ENCODE results near the gene TAF4B. TPM values are rescaled to one million over a fixed set of nuclear protein-coding genes. Genes with fewer than 3 reads are reported as not detected.

Gene TAF4B
- total and polyA plus RNA-seq, 7 experiments from 2014 or later, result 7.3 to 15.7 (median 12.6) TPM

DNA sequence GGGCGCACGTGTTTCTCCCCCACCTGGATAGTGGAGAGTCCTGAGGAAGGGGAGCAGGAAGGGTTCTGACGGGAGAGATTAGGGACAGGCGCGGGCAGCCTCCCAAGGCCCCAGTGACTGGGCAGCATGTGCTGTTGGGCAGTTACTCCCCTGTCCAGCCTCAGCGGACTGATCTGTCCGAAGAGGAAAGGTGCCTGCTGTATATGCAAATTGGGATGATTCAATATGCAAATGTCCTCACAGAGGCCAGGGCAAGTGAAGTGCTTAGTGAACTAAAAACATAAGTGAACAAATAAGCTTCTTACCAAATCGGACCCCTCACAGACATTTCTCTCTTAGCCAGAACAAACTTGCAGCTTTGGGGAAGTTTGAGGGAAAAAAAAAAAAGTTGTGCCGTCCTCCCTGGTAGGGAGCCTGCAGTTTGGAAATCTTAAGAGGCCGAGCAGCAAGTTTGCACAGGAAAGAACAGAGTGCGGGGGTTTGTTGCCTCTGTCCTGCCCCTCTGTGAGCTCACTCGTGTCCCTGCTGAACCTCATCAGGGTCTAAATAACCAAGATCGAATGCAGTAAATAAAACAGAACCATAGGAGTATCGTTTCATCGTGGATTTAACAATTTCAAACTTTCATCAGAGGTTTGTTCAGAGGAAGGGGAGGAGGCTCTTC, 180.7 kb downstream of the TAF4B start:
- ATAC-seq, result no peak
- H3K9me3 Mint-ChIP-seq, result no peaks in the 10 kb centered on the region
- intact Hi-C loops (cut with micrococcal nuclease), result no loop called here

DNA sequence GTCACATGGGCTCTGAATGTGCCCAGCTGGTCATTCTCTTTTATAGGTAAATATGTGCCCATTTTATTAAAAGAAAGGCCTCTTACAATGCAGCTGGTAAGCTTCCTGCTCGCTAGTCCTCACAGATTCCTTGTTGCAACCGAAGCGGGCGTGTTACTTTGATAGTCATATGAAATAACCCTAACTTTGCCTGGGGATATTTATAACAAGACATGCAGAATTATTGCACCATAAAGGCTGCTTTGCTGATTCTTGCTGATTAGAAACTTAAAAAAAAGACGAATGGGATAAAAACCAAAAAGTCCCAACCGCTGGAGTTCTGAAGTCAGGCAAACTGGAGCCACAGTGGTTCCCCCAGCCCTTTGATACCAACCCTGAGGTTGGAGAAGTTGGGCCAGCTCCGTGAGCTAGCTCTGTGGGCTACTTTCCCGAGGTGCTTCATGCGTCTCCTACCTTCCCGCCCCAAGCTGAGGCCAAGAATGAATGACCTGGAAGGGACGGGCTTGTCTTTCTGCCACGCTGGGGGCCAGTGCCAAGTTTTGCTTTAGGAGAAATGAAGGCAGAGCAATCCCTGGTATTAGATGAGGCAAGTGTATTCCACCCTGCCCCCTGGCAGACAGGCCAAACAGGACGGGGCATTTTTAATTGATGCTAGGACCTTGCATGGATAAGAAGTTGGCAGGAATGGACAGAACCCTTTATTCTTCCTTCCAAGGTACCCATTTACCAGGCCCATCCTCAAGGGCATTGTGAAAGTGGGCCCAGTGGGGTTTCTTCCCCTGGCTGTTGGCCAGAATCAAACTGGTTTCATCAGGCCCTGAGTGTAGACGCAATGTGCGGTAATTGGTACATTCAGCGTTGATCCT, 181.7 kb downstream of the TAF4B start:
- DNase-seq, result no peak
- ChIA-PET POLR2A (no interaction called here), CTCF (no interaction called here)
- intact Hi-C loops (cut with micrococcal nuclease), result no loop called here
- H3K36me3 ChIP-seq (ENCODE audit: control insufficient read depth in 2 of 3, insufficient read depth in 3 of 3, low read length in 3 of 3), result no peaks in the 10 kb centered on the region
- ATAC-seq, result no peak
- H3K27me3 ChIP-seq (ENCODE audit: control insufficient read depth in 2 of 2, insufficient read depth in 2 of 2, low read length in 2 of 2), result no peaks in the 10 kb centered on the region
- Mint-ChIP-seq H3K27me3 (no peaks in the 10 kb centered on the region), H3K4me1 (peaks cover 0 to 2% (median 0%) of the 10 kb centered on the region in 7 donors), H3K9me3 (no peaks in the 10 kb centered on the region), H3K36me3 (no peaks in the 10 kb centered on the region), H3K4me3 (no peak overlapping the region), H3K27ac (no peak overlapping the region)
- no peak overlapping the region for H3K27ac ChIP-seq (ENCODE audit: low read depth, low read length)
- no peaks in the 10 kb centered on the region for H3K9me3 ChIP-seq (ENCODE audit: control insufficient read depth in 2 of 3, low read length in 3 of 3)
- H3K4me1 ChIP-seq (ENCODE audit: control insufficient read depth in 2 of 2, insufficient read depth in 2 of 2, low read length in 2 of 2), result no peaks in the 10 kb centered on the region
- H3K4me3 ChIP-seq (ENCODE audit: low read length), result no peak overlapping the region

More for the DNA sequence above, 180.7 kb downstream of the TAF4B start:
- Mint-ChIP-seq H3K4me1 (peaks cover 0 to 2% (median 0%) of the 10 kb centered on the region in 7 donors), H3K4me3 (no peak overlapping the region), H3K27ac (no peak overlapping the region), H3K36me3 (peaks cover 0 to 4% (median 0%) of the 10 kb centered on the region in 5 donors), H3K27me3 (no peaks in the 10 kb centered on the region)
- H3K27me3 ChIP-seq (ENCODE audit: control insufficient read depth in 2 of 2, insufficient read depth in 2 of 2, low read length in 2 of 2), result no peaks in the 10 kb centered on the region
- no peaks in the 10 kb centered on the region for H3K4me1 ChIP-seq (ENCODE audit: control insufficient read depth in 2 of 2, insufficient read depth in 2 of 2, low read length in 2 of 2)
- ChIA-PET POLR2A (no interaction called here), CTCF (no interaction called here)
- no peaks in the 10 kb centered on the region for H3K36me3 ChIP-seq (ENCODE audit: control insufficient read depth in 2 of 3, insufficient read depth in 3 of 3, low read length in 3 of 3)
- no peak for DNase-seq
- no peaks in the 10 kb centered on the region for H3K9me3 ChIP-seq (ENCODE audit: control insufficient read depth in 2 of 3, low read length in 3 of 3)
- H3K27ac ChIP-seq (ENCODE audit: low read depth, low read length), result no peak overlapping the region
- no peak overlapping the region for H3K4me3 ChIP-seq (ENCODE audit: low read length)

DNA sequence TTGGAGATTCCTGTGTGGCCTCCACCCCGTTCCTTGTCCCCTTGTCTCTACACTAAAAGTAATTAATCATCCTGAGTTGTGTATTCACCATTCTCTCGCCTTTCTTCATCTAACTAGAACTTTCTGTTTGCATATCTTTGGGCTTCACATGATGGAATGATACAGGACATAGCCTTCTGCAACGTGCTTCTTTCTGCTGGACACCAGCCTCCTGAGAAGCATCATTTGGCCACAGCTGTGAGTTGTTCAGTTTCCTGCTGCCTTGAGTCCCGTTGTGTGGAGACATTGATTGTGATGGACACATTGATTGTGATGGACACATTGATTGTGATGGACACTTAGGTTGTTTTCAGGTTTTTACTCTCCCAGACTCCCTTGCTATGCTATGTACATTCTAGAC, 182.8 kb downstream of the TAF4B start:
- H3K4me3 ChIP-seq (ENCODE audit: low read length), result no peak overlapping the region
- POLR2A ChIA-PET, result no interaction called here
- no peaks in the 10 kb centered on the region for H3K9me3 ChIP-seq (ENCODE audit: control insufficient read depth in 2 of 3, low read length in 3 of 3)
- H3K36me3 ChIP-seq (ENCODE audit: control insufficient read depth in 2 of 3, insufficient read depth in 3 of 3, low read length in 3 of 3), result no peaks in the 10 kb centered on the region
- intact Hi-C loops (cut with micrococcal nuclease), result no loop called here
- no peaks in the 10 kb centered on the region for H3K4me1 ChIP-seq (ENCODE audit: control insufficient read depth in 2 of 2, insufficient read depth in 2 of 2, low read length in 2 of 2)
- CTCF ChIA-PET, result no interaction called here
- H3K9me3 Mint-ChIP-seq, result no peaks in the 10 kb centered on the region
- no peak overlapping the region for H3K27ac ChIP-seq (ENCODE audit: low read depth, low read length)
- ATAC-seq (no peak), DNase-seq (no peak)
- H3K4me3 Mint-ChIP-seq, result no peak overlapping the region
- H3K36me3 Mint-ChIP-seq, result no peaks in the 10 kb centered on the region
- H3K27me3 Mint-ChIP-seq, result no peaks in the 10 kb centered on the region
- no peaks in the 10 kb centered on the region for H3K27me3 ChIP-seq (ENCODE audit: control insufficient read depth in 2 of 2, insufficient read depth in 2 of 2, low read length in 2 of 2)
- H3K4me1 Mint-ChIP-seq, result peaks cover 0 to 2% (median 0%) of the 10 kb centered on the region in 7 donors
- no peak overlapping the region for H3K27ac Mint-ChIP-seq

DNA sequence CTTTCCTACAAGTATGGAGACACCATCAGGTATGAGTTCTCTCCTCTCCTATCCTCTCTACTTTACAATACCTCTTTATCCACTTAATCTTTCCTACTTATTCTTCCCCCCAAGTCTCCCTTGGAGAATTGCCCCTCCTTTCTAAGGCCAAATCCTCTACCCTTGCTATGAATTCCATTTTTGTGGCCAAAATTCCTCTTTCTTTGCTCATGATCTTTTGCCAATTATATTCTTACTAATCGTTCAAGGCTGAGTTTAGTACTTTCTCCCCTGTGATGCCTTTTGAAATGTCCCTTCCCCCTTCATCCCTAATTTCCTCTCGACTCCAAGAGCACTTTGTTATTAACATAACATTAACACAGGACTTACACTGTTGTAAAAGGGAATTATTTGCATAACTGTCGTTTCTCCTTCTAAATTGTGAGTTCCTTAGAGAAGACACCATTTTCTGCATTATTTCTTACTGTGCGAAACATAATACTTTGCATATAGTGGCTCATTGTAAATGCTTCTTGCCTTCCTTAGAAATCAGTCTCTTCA, 188.7 kb downstream of the TAF4B start:
- no peaks in the 10 kb centered on the region for H3K27me3 Mint-ChIP-seq
- Histone ChIP-seq H3K27me3 (ENCODE audit: control insufficient read depth in 2 of 2, insufficient read depth in 2 of 2, low read length in 2 of 2) (no peaks in the 10 kb centered on the region), H3K9me3 (ENCODE audit: control insufficient read depth in 2 of 3, low read length in 3 of 3) (no peaks in the 10 kb centered on the region), H3K36me3 (ENCODE audit: control insufficient read depth in 2 of 3, insufficient read depth in 3 of 3, low read length in 3 of 3) (no peaks in the 10 kb centered on the region), H3K27ac (ENCODE audit: low read depth, low read length) (no peak overlapping the region), H3K4me3 (ENCODE audit: low read length) (no peak overlapping the region), H3K4me1 (ENCODE audit: control insufficient read depth in 2 of 2, insufficient read depth in 2 of 2, low read length in 2 of 2) (no peaks in the 10 kb centered on the region)
- POLR2A ChIA-PET, result no interaction called here
- CTCF ChIA-PET, result no interaction called here
- H3K36me3 Mint-ChIP-seq, result no peaks in the 10 kb centered on the region
- ATAC-seq (no peak), DNase-seq (no peak)
- H3K9me3 Mint-ChIP-seq, result no peaks in the 10 kb centered on the region
- no peak overlapping the region for H3K27ac Mint-ChIP-seq
- peaks cover 0 to 2% (median 0%) of the 10 kb centered on the region in 7 donors for H3K4me1 Mint-ChIP-seq
- intact Hi-C loops (cut with micrococcal nuclease), result no loop called here
- H3K4me3 Mint-ChIP-seq, result no peak overlapping the region

DNA sequence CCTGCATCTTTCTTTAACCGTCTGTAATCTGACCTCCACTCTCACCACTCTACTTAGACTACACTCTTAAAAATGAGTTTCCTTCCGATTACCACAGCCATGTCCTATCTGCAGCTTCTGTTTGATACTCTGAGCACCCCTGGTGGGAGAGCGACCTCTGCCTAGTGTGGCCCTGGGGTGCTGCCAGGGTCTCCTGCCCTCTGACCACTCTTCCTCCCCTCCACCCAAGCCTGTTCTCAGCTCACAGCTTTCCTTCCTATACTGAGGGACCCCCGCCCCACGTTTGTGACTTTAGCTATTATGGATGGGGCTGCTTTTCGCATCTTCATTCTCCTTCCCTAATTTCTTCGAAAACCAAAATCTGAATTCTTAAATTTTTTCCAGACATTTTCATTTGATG, 189.4 kb downstream of the TAF4B start:
- H3K27ac Mint-ChIP-seq, result no peak overlapping the region
- no peaks in the 10 kb centered on the region for H3K9me3 ChIP-seq (ENCODE audit: control insufficient read depth in 2 of 3, low read length in 3 of 3)
- ChIA-PET POLR2A (no interaction called here), CTCF (no interaction called here)
- H3K27me3 Mint-ChIP-seq, result no peaks in the 10 kb centered on the region
- H3K36me3 ChIP-seq (ENCODE audit: control insufficient read depth in 2 of 3, insufficient read depth in 3 of 3, low read length in 3 of 3), result no peaks in the 10 kb centered on the region
- H3K27me3 ChIP-seq (ENCODE audit: control insufficient read depth in 2 of 2, insufficient read depth in 2 of 2, low read length in 2 of 2), result no peaks in the 10 kb centered on the region
- peaks cover 0 to 2% (median 0%) of the 10 kb centered on the region in 7 donors for H3K4me1 Mint-ChIP-seq
- H3K27ac ChIP-seq (ENCODE audit: low read depth, low read length), result no peak overlapping the region
- H3K36me3 Mint-ChIP-seq, result no peaks in the 10 kb centered on the region
- H3K4me1 ChIP-seq (ENCODE audit: control insufficient read depth in 2 of 2, insufficient read depth in 2 of 2, low read length in 2 of 2), result no peaks in the 10 kb centered on the region
- DNase-seq (no peak), ATAC-seq (no peak)
- H3K4me3 Mint-ChIP-seq, result no peak overlapping the region
- H3K9me3 Mint-ChIP-seq, result no peaks in the 10 kb centered on the region
- intact Hi-C loops (cut with micrococcal nuclease), result no loop called here
- no peak overlapping the region for H3K4me3 ChIP-seq (ENCODE audit: low read length)

DNA sequence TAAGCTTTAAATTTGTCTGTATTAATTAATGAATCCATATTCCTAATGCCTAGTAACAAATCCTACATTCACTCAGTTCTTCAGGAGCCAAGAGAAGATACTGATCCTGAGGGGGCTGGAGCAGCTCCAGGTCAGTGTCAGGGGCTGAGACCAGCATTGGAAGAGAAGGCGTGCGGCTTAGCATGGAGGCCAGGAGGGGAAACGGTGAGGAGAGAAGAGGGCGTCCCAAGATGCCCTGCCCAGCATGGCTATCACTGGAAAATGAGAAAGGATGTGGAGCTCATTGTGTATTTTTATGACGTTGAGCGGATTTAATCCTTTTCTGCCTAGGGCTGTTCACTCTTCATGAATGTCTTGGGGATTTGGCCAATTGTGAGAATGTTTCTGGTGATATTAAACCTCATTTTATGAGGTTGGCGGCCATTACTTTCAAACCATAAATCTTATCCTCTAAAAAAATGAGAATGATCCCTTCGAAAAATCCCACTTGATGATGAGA, 190.5 kb downstream of the TAF4B start:
- ATAC-seq (no peak), DNase-seq (no peak)
- no peaks in the 10 kb centered on the region for H3K36me3 Mint-ChIP-seq
- H3K4me1 ChIP-seq (ENCODE audit: control insufficient read depth in 2 of 2, insufficient read depth in 2 of 2, low read length in 2 of 2), result no peaks in the 10 kb centered on the region
- H3K4me3 Mint-ChIP-seq, result no peak overlapping the region
- no peaks in the 10 kb centered on the region for H3K27me3 Mint-ChIP-seq
- no peaks in the 10 kb centered on the region for H3K4me1 Mint-ChIP-seq
- no peaks in the 10 kb centered on the region for H3K27me3 ChIP-seq (ENCODE audit: control insufficient read depth in 2 of 2, insufficient read depth in 2 of 2, low read length in 2 of 2)
- intact Hi-C loops (cut with micrococcal nuclease), result no loop called here
- ChIA-PET CTCF (no interaction called here), POLR2A (no interaction called here)
- H3K4me3 ChIP-seq (ENCODE audit: low read length), result no peak overlapping the region
- H3K9me3 ChIP-seq (ENCODE audit: control insufficient read depth in 2 of 3, low read length in 3 of 3), result no peaks in the 10 kb centered on the region
- no peaks in the 10 kb centered on the region for H3K9me3 Mint-ChIP-seq
- H3K36me3 ChIP-seq (ENCODE audit: control insufficient read depth in 2 of 3, insufficient read depth in 3 of 3, low read length in 3 of 3), result no peaks in the 10 kb centered on the region
- H3K27ac Mint-ChIP-seq, result no peak overlapping the region
- H3K27ac ChIP-seq (ENCODE audit: low read depth, low read length), result no peak overlapping the region
